Stimulated activated naive CD8-positive, alpha-beta T cell treated with anti-CD3 and anti-CD28 coated beads, Interleukin-15, Interleukin-2, amounts not matched to agents 100 U/mL and 50 U/mL, for 24 hours (primary cell): ENCODE results near the gene ITIH2.
"Not testable (repeated sequence)": the region's sequence is repeated elsewhere in the genome, so short reads cannot be mapped to it uniquely, and the experiment has no call there.

Experiments
- ATAC-seq: fragments of 150-1000 bp; cut with Tn5 transposase; one replicate; pipeline ENCODE4 v1.10.0; 2021
- DNase-seq: peaks from one replicate; pipeline ENCODE4 v3.0.0; 2021

The ITIH2 gene

DNA sequence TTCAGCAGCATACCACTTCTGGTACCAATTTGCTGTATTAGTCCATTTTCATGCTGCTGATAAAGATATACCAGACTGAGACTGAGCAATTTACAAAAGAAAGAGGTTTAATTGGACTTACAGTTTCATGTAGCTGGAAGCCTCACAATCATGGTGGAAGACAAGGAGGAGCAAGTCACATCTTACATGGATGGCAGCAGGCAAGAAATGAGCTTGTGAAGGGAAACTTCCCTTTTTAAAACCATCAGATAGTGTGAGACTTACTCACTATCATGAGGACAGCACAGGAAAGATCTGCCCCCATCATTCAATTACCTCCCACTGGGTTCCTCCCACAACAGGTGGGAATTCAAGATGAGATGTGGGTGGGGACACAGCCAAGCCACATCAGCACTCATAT is 9.9 kb upstream of the ITIH2 start:
- not testable (repeated sequence) for DNase-seq, ATAC-seq

DNA sequence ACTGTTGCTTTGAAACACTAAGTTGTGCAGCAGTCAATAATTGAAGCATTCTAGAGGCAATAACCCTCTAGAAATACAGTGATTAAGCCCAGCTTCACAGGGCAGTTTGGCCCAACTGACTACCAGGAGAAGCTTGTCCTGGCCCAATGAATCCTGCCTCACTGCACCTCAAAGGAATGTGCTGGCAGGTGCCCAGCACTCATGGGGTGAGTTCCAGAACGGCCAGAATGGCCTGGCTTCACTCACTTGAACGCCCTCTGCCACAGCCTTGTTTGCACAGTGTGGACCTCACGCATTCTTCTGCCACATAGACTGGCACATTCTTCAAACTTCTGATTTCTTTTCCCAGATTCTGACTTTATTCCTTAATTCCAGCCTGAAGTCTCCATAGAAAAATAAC is 6.6 kb upstream of the ITIH2 start:
- no peak for ATAC-seq
- DNase-seq, result no peak

DNA sequence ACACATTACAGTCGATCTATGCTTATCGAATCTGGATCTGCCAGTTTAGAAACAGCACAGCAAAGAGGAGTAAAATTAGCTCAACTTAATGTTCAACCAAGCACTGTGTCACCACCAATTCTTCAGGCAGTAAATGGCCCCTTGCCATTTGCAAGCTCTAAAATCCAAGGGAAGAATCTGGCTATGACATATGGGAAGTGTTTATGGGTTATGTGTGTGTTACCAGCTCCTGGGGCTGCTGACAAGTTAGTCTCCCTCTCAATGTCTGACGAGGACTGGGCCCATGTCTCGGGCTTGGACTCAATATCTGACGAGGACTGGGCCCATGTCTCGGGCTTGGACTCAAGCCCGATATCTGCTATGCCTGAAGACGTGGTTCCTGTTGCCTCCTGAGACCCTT is 5.7 kb upstream of the ITIH2 start:
- DNase-seq (no peak), ATAC-seq (no peak)

DNA sequence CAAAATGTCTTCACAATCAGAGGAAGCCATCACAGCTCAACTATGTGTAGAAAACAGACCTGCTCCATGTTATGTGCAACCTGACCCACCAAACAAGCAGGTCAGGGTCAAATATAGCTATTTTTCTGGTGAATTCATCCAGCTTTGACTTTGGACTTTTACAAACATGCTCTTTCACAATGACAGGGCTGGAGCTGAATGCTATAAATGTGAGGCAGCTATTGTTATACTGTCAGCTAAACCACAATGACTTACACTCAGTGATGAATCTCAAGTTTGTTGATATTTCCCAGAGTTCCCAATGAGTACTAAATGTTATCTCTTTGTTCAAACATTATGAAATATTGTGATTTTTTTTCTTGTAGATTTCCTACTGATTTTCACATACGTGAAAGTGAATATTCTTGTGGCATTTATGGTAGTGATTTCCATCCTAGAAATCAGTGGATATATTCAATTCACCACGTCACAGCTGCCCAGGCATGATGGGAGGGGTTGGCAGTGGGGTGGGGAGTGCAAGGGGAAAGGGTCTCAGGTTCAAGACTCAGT is 2.5 kb upstream of the ITIH2 start:
- DNase-seq, result no peak
- no peak for ATAC-seq

DNA sequence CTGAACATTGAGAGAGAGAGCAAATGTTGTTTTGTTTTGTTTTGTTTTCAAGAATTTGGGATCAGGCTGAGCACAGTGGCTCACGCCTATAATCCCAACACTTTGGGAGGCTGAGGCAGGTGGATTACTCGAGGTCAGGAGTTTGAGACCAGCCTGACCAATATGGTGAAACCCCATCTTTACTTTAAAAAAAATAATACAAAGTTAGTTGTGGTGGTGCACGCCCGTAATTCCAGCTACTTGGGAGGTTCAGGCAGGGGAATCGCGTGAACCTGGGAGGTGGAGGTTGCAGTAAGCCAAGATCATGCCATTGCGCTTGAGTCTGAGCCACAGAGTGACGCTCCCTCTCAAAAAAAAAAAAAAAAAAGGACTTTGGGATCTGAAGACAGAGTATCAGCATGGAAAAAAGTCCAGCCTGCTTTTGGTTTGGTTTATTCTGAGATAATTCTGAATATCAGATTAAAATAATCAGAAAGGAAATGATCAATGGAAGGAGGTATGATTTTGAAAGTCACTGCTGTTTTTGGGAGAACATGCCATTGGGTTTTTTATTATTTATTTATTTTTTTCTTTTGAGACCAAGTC is 1.9 kb upstream of the ITIH2 start:
- DNase-seq (no peak), ATAC-seq (no peak)

DNA sequence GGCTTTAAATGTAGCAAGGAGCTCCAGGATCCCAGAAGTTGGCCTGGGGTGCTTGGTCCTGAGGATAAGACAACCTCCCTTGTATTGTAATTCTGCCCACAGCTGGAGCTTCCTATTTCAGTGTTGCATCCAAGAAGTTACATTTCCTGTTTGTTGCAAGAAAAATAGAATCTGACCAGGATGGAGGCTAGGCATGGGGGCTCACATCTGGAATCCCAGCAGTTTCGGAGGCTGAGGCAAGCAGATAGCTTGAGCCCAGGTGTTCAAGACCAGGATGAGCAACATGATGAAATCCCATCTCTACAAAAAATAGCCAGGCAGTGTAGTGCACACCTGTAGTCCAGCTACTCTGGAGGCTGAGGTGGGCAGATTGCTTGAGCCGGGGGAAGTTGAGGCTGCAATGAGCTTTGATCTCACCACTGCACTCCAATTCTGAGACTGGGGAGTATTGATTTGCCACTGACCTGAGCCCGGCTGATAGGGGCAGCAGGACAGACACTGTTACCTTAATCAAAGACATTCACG is 766 bp upstream of the ITIH2 start:
- DNase-seq (no peak), ATAC-seq (no peak)

DNA sequence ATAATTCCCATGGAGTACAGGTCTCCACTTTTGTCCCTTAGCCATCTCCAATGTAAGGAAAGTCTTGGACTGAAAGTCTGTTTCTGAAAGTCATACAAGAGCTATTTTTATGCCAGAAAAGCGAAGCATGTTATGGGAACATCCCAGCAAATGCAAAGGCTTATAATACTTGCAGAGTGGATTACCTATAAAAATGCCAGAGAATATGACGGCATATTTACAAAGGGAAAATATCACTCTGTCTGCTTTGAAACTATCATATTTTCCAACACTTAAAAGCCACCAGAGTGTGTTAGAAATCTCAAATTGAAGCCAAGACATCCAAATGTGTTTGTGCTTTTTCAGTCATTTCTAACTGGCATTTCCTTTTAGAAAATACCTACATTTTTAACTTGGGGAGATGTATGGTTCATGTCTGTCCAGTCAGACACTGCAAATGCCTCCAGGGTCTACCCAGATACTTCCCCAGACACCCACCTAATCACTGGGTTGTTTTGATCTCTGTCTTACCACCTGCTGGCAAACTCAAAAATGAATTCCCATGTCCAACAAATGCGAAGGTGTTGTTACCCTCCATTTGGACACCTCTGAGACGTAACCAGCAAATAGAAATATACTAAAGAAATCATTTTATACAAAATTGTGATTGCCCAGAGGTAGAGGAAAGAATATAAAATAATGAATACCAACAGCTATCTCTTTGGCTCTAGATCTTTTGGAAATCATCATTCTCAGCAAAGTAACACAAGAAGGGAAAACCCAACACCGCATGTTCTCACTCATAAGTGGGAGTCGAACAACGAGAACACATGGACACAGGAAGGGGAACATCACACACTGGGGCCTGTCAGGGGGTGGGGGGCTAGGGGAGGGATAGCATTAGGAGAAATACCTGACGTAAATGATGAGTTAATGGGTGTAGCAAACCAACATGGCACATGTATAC is 1.2 kb downstream of the ITIH2 start:
- ATAC-seq (no peak), DNase-seq (no peak)

DNA sequence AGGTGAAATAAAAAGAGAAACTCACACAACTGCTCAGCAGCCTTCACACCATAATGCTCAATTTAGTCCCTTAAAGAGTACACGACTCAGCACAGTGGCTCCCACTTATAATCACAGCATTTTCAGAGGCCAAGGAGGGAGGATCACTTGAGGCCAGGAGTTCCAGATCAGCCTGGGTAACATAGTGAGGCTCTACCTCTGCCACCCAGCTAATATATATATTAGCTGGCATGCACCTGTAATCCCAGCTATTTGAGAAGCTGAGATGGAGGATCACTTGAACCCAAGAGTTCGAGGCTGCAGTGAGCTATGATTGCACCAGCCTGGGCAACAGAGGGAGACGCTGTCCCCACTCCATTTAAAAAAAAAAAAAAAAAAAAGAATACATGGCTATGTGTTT is 2.2 kb downstream of the ITIH2 start:
- no peak for ATAC-seq
- DNase-seq, result no peak

DNA sequence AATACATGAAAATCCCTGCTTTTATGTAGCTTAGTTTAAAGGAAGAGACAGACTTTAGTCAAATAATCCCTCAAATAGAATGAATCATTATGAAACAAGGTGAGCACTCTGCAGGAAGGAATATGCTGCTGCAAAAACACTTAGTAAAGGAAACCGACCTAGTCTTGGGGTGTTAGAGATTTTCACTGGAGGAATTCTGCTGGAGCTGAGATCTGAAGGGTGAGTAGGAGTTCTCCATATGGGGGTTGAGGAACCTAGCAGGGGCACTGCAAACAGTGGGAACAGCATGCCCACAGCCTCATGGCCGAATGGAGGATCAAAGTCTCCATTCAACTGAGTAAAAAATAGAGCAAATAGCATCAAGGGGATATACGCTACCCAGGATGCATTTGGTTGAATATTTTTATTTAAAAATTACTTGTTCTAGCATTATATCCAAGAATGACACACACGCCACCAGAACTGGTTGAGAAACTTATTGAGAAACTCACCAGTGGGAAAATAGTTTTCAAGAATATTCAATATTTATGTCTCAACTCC is 3.5 kb downstream of the ITIH2 start:
- no peak for ATAC-seq
- DNase-seq, result no peak

DNA sequence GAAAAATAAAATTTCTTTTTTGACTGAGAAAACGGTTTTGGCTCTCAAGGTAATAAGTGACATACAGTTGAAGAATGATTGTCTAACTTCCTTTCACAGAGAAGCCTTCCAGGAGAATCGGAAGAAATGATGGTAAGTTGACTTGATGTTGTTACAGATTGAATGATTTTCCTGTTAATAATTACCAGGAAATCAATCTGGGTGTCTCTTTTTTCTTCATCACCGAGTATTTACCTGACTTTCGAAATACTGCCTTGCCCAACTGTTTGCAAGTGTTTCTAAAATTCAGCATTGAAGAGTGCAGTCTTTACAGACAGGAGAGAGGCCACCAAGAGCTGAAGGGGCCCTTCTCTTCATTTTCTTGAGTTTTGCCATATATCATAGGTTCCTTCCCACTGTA is 4.0 kb downstream of the ITIH2 start:
- DNase-seq (no peak), ATAC-seq (no peak)

DNA sequence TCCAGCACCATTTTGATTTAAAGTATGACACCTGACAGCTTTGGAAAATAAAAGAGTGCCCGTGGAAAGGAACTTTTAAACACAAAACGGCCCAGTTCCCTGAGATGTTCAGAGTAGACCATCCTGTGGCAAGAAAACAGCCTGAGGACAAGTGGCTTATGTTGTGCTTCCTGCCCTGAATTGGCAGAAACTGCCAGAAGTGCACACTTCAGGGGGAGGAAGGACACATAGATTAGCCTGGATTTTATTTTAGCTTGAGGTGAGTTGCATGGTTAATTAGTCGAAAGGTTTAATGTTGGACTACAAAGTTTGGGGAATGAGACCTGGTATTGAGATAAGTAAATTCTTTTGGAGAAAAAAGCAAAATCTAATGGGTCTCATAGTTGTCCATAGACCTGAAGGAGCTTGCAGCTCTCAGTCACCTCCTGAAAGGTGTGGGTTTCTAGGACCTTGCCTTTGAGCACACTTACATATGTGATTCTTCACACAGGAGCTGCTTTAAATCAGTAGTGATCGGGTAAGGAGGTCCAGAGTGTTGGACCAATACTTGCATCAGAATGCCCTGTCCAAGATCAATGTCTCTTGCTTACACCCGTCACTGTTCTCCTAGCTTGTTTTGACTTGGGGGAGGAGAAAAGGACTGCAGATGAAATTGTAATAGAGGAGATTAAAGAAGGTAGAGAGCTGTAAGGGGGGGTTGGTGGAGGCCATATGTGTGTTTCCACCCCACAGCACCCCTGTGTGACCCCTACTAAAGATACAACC is 4.9 kb downstream of the ITIH2 start:
- no peak for DNase-seq
- ATAC-seq, result no peak

DNA sequence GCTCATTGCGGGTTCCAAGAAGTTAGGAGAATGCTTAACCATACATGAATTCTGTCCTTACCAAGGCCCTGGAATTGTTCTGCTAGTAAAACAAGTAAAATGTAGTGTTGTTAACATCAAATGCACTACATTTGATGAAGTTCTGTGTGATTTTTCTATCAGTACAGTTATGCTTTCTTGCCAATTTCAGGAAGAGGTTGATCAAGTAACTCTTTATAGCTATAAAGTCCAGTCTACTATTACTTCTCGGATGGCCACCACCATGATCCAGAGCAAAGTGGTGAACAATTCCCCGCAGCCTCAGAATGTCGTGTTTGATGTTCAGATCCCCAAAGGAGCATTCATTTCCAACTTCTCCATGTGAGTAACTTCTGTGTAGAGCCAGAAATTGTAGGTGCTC is 5.7 kb downstream of the ITIH2 start:
- DNase-seq (no peak), ATAC-seq (no peak)

DNA sequence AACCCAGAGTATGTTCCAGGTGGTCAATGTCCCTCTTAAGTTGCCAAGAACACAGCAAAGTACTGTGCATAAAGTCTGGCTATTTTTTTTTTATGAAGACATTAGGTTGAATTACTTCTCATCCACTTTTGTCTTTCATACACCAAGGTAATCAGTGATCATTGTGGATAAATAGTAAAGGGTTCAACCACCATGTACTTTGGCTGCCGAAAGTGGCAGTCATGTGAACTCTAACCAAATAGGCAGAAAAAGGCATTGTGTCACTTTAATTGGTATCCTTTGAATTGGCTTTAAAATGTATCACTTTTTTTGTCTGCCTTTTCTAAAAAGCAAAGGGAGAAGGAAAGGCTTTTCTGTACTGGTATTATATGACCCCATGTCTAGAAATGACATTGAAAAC is 7.3 kb downstream of the ITIH2 start:
- no peak for DNase-seq
- no peak for ATAC-seq

DNA sequence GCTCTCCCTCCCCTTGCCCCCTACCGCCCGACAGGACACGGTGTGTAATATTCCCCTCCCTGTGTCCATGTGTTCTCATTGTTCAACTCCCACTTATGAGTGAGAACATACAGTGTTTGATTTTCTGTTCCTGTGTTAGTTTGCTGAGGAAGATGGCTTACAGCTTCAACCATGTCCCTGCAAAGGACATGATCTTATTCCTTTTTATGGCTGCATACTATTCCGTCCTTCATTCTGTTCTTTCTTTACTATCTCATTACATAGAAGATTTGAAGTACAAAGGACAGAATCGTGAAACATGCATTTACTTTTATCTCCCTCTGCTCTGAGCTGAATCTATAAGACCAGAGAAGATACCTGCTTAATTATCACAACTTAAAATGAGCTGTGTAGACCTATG is 8.0 kb downstream of the ITIH2 start:
- not testable (repeated sequence) for ATAC-seq, DNase-seq

DNA sequence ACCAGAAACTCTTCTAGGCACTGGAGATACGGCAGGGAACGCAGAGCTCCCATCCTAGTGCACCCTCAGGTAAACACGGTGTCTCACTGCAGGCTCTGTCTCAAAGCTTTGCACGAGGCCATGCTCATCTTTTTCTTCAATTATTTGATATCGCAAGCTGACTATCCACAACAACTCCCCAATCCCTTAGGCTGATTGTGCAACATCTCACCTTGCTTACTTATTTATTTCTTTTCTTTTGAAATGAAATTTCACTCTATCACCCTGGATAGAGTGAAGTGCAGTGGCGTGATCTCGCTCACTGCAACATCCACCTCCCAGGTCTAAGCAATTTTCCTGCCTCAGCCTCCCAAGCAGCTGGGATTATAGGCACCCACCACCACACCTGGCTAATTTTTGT is 12.4 kb downstream of the ITIH2 start:
- no peak for ATAC-seq
- DNase-seq, result no peak

DNA sequence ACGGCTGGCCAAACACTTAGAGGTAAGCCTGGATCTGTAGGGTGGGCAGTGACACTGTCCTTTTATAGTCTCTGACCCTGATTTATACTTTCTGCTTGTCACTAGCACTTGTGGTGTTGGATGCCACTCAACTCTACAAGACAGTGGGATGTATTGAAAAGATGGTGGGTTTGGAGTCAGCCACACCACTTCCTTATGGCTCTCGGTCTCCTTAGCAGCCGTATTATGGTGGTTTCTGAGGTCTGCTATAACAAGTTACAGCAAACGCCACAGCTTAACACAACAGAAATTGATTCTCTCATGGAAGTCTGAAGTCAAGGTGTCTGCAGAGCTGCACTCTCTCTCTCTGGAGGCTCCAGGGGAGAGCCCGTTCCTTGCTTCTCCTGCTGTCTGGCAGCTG is 14.7 kb downstream of the ITIH2 start:
- no peak for ATAC-seq
- DNase-seq, result no peak

DNA sequence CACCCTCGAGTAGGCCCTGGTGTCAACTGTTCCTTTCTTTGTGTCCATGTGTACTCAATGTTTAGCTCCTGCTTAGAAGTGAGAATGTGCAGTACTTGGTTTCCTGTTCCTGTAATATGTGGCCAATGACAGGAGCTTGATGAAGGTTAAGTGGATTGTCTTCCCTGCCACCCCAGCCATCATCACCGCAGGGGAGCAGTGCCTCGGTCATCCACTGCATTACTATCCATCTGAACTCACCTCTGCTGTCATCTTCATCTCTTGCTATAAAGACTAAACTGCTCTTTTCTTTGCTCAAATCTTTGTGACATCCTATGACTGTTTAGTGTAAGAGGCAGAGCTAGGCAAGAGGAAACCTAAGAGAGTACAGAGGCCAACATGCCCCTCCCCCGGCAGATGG is 15.6 kb downstream of the ITIH2 start:
- ATAC-seq, result no peak
- DNase-seq, result no peak

DNA sequence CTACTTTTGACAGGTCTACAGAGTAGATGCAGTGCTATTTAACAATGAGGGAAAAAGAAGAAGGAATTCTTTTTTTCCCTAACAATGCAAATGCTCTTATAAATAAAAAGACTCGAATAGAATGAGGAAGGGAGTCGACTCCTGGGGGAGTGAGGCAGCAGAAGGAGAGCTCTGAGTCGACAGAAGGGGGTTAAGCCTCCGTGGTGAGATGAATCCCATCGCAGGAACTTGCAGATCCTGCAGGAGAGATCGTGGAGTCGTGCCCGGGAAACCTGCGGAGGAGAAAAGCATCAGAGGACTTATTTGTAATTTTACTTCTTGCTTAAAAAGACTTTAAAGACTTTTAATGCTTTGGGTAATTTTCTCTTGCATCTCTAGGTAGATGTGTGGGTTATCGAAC is 17.4 kb downstream of the ITIH2 start:
- DNase-seq, result no peak
- no peak for ATAC-seq

DNA sequence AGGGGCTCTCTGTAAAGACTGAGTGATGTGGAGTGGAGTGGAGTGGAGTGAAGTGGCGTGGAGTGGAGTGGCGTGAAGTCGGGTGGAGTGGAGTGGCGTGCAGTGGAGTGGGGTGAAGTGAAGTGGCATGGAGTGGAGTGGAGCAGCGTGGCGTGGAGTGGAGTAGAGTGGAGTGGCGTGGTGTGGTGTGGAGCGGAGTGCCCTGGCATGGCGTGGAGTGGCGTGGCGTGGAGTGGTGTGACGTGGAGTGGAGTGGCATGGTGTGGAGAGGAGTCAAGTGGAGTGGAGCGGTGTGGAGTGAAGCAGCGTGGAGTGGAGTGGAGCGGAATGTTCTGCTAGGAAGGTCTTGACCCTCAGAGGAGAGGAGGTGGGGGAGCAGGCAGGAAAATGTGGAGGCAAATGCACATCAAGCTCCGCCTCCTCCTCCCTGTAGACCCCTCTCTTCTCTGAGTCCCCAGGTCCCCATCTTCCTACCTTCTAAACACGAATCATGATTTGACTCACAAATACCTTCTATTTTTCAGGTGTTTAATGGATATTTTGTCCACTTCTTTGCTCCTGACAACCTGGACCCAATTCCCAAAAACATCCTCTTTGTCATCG is 19.9 kb downstream of the ITIH2 start:
- DNase-seq, result no peak
- peak; percentile 6 for ATAC-seq

DNA sequence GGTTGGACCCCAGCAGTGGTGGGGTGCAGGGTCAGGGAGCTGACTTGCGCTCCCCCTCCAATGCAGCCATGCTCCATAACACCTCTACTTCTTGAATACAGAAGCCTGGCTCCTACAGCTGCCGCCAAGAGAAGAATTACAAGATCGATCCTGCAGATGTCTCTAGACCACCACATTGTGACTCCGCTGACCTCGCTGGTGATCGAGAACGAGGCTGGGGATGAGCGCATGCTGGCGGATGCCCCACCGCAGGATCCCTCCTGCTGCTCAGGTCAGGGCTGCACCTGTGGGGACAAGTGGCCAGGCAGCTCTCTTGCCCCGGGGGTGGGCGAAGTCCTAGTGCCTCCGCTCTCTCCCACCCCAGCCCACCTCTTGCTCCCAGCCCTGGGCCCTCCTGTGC is 31.7 kb downstream of the ITIH2 start:
- ATAC-seq (no peak), DNase-seq (no peak)

DNA sequence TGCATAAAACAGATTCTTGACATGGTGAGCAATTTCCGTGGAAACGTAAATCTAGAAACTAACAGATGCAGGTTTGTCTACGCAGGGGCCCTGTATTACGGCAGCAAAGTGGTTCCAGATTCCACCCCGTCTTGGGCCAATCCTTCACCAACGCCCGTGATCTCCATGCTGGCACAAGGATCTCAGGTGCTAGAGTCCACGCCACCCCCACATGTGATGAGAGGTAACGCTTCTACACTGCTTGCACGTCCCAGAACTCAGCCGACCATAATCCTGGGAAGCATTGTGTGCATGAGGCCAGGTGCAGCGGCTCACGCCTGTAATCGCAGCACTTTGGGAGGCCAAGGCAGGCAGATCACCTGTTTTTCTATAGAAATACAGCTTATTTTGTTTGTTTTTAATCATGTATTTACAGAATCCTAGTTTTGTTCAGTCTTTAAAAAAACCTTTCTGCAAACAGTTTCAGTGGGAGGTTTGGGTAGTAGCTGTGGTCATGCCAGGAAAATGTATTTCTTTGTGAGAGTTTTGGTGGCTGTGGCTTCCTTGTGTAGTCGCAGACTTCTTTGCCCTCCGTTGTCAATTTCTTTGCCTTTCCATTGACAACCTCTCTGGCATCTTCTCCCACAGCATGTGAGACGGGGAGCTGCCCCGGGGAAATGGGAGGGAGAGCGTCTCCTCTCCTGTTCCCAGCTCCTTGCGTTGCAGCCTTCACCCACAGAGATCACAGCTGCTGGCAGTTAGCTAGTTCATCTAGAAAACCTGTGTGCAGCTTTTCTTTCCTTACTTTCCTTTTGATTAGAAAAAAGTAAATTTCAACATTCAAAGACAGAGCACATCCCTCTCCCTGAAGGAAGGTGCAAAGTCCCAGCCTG is 35.7 kb downstream of the ITIH2 start:
- ATAC-seq, result no peak
- no peak for DNase-seq
